Measurements from ENCODE around the gene PKP3. TPM values are rescaled to one million over a fixed set of nuclear protein-coding genes. Genes with fewer than 3 reads are reported as not detected.
"Not testable (repeated sequence)": the region's sequence is repeated elsewhere in the genome, so short reads cannot be mapped to it uniquely, and the experiment has no call there.

Gene PKP3
- total RNA-seq, 1 donor from 2014 or later = 0.85 TPM

DNA sequence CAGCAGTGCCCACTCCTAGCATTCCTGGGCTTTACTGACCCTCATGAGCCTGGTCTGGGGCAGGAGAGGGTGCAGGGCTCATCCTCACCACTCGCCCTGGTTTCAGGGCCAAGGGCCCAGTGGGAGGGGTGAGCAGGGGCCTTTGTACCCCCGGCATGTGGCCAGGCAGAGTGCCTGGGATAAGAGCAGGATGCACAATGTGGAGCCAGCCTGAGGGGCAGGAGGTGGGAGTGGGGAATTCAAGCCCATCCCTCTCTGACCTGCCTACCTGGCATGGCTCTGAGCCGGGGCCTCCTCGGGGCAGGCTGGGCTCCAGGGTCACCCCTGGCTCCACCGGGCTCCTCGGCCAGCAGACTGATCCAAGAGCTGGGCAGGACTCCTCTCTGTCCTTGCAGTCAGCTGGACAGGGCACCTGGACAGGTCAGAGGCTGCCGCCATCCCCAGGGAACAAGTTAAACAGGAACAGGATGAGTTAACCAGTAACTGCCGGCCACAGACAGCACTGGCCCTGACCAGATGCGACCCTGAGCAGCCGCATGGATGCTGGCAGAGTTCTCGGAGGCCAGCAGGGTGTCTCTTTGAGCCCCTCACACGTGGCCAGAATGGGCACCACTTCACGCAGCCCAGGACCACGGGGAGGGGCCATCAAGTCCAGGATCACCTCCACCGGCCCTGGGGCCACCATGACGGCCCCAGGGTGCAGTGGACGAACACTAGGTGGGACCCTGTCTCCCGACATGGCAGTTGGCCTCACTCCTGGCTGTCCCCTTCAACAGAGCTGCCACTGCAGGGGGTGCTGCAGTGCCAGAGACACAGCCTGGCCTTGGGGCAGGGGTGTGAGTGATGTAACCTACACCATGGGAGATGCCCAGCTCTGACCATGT is 15.8 kb downstream of the PKP3 start:
- H3K9me3 Mint-ChIP-seq (ENCODE audit: low read depth) = no peaks in the 10 kb centered on the region
- H3K36me3 Mint-ChIP-seq (ENCODE audit: low read depth) = no peaks in the 10 kb centered on the region
- no peak overlapping the region for H3K27ac Mint-ChIP-seq (ENCODE audit: unreplicated experiment)
- H3K4me1 Mint-ChIP-seq (ENCODE audit: low read depth) = peaks cover 10% of the 10 kb centered on the region
- no peak for DNase-seq (ENCODE audit: low spot score)
- TF ChIP-seq, protein P1, sequence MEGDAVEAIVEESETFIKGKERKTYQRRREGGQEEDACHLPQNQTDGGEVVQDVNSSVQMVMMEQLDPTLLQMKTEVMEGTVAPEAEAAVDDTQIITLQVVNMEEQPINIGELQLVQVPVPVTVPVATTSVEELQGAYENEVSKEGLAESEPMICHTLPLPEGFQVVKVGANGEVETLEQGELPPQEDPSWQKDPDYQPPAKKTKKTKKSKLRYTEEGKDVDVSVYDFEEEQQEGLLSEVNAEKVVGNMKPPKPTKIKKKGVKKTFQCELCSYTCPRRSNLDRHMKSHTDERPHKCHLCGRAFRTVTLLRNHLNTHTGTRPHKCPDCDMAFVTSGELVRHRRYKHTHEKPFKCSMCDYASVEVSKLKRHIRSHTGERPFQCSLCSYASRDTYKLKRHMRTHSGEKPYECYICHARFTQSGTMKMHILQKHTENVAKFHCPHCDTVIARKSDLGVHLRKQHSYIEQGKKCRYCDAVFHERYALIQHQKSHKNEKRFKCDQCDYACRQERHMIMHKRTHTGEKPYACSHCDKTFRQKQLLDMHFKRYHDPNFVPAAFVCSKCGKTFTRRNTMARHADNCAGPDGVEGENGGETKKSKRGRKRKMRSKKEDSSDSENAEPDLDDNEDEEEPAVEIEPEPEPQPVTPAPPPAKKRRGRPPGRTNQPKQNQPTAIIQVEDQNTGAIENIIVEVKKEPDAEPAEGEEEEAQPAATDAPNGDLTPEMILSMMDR (IDR thresholded peaks at IDR 0.05) = no peak
- no peak overlapping the region for H3K4me3 Mint-ChIP-seq (ENCODE audit: unreplicated experiment)
- H3K27me3 Mint-ChIP-seq (ENCODE audit: low read depth) = no peaks in the 10 kb centered on the region

DNA sequence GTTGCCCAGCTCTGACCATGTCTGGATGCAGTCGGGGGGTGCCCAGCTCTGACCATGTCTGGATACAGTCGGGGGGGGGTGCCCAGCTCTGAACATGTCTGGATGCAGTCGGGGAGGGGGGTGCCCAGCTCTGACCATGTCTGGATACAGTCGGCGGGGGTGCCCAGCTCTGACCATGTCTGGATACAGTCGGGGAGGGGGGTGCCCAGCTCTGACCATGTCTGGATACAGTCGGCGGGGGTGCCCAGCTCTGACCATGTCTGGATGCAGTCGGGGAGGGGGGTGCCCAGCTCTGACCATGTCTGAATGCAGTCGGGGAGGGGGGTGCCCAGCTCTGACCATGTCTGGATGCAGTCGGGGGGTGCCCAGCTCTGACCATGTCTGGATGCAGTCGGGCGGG is 16.7 kb downstream of the PKP3 start:
- not testable (repeated sequence) for H3K27me3 Mint-ChIP-seq (ENCODE audit: low read depth)

GRCh38 chr11:411520-411919 is 17.5 kb downstream of the PKP3 start:
- DNase-seq (ENCODE audit: low spot score); H3K36me3 Mint-ChIP-seq (ENCODE audit: low read depth); H3K9me3 Mint-ChIP-seq (ENCODE audit: low read depth); H3K4me1 Mint-ChIP-seq (ENCODE audit: low read depth); H3K4me3 Mint-ChIP-seq (ENCODE audit: unreplicated experiment); H3K27ac Mint-ChIP-seq (ENCODE audit: unreplicated experiment); H3K27me3 Mint-ChIP-seq (ENCODE audit: low read depth): not testable (repeated sequence)

More for the DNA sequence above, 16.7 kb downstream of the PKP3 start:
- not testable (repeated sequence) for H3K4me1 Mint-ChIP-seq (ENCODE audit: low read depth); H3K9me3 Mint-ChIP-seq (ENCODE audit: low read depth); DNase-seq (ENCODE audit: low spot score); H3K4me3 Mint-ChIP-seq (ENCODE audit: unreplicated experiment); H3K27ac Mint-ChIP-seq (ENCODE audit: unreplicated experiment); H3K36me3 Mint-ChIP-seq (ENCODE audit: low read depth)

- H3K4me3 Mint-ChIP-seq (ENCODE audit: unreplicated experiment) = no peak overlapping the region
- H3K27ac Mint-ChIP-seq (ENCODE audit: unreplicated experiment) = no peak overlapping the region
- TF ChIP-seq, protein P1 (IDR thresholded peaks at IDR 0.05) = no peak
- peaks cover 7% of the 10 kb centered on the region for H3K4me1 Mint-ChIP-seq (ENCODE audit: low read depth)
- H3K27me3 Mint-ChIP-seq (ENCODE audit: low read depth) = no peaks in the 10 kb centered on the region
- H3K9me3 Mint-ChIP-seq (ENCODE audit: low read depth) = no peaks in the 10 kb centered on the region
- no peaks in the 10 kb centered on the region for H3K36me3 Mint-ChIP-seq (ENCODE audit: low read depth)
- no peak for DNase-seq (ENCODE audit: low spot score)
Observed at GRCh38 chr11:412641-413119, 18.7 kb downstream of the PKP3 start.

GRCh38 chr11:413120-414081 is 19.4 kb downstream of the PKP3 start:
- TF ChIP-seq, protein P1 (IDR thresholded peaks at IDR 0.05) = no peak
- H3K4me1 Mint-ChIP-seq (ENCODE audit: low read depth) = peaks cover 7% of the 10 kb centered on the region
- no peaks in the 10 kb centered on the region for H3K27me3 Mint-ChIP-seq (ENCODE audit: low read depth)
- H3K9me3 Mint-ChIP-seq (ENCODE audit: low read depth) = no peaks in the 10 kb centered on the region
- H3K27ac Mint-ChIP-seq (ENCODE audit: unreplicated experiment) = no peak overlapping the region
- no peaks in the 10 kb centered on the region for H3K36me3 Mint-ChIP-seq (ENCODE audit: low read depth)
- DNase-seq (ENCODE audit: low spot score) = no peak
- no peak overlapping the region for H3K4me3 Mint-ChIP-seq (ENCODE audit: unreplicated experiment)

DNA sequence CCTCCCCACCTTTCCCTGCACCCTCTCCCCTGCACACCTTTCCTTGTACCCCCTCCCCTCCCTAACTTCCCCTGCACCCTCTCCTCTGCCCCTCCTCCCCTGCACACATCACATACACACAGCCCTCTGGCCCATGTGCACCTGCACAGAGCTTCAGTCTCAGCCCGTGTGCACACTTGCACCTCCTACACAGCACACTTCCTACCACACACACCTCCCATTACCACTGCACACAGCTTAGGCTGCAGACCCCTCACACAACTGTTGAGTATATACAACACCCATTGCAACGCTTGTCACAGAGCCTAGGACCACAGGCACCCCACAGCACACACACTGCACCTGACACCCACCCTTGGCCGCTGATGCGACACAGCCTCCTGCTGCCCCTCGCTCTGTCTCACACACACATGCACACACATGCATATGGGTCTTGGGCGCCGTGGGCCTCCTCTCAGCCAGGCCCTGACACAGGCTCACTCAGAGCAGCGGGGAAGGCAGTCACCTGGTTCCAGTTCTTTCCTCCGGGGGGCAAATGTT is 20.4 kb downstream of the PKP3 start:
- Mint-ChIP-seq H3K36me3 (ENCODE audit: low read depth) (no peaks in the 10 kb centered on the region), H3K27ac (ENCODE audit: unreplicated experiment) (no peak overlapping the region), H3K27me3 (ENCODE audit: low read depth) (no peaks in the 10 kb centered on the region), H3K4me1 (ENCODE audit: low read depth) (peaks cover 7% of the 10 kb centered on the region), H3K4me3 (ENCODE audit: unreplicated experiment) (no peak overlapping the region), H3K9me3 (ENCODE audit: low read depth) (no peaks in the 10 kb centered on the region)
- DNase-seq (ENCODE audit: low spot score) = no peak
- TF ChIP-seq, protein P1 (IDR thresholded peaks at IDR 0.05) = no peak

All from chondrocyte (in vitro differentiated cells).